H7 (cell line): Measurements from ENCODE around the gene SFPQ. TPM values are rescaled to one million over a fixed set of nuclear protein-coding genes. Genes with fewer than 3 reads are reported as not detected.
"Not testable (repeated sequence)": the region's sequence is repeated elsewhere in the genome, so short reads cannot be mapped to it uniquely, and the experiment has no call there.

Experiments
- DNase-seq: peaks from one replicate; pipeline ENCODE4 v3.0.0; 2012
- H3K27me3 ChIP-seq: 2 replicates; pipeline ENCODE4 v1.6.0; 2011; ENCODE audit warnings: mild to moderate bottlenecking, low read length; ENCODE audit not compliant: control insufficient read depth, insufficient read depth
- H3K36me3 ChIP-seq: replicated peaks from 2 replicates; pipeline ENCODE4 v1.5.1; 2011; ENCODE audit warnings: low read length; ENCODE audit not compliant: control insufficient read depth, insufficient read depth
- H3K4me3 ChIP-seq: 2 replicates; pipeline ENCODE4 v1.5.1; 2011; ENCODE audit warnings: low read depth, mild to moderate bottlenecking, control low read depth, low read length, moderate library complexity; ENCODE audit not compliant: insufficient read depth
- total RNA-seq: library from RNA; depleted of rRNA; stranded (reverse); fragments of >200 nt; shearing (Covaris generic); gene quantifications from 2 replicates; pipeline ENCODE4 v1.2.3, GENCODE V29; 2014; rRNA removed

Gene SFPQ
- total RNA-seq, 1 experiment from 2014 or later, result 188 TPM

GRCh38 chr1:35142294-35142693 lies 50.7 kb downstream of the SFPQ start:
- H3K27me3 ChIP-seq, H3K4me3 ChIP-seq, DNase-seq, H3K36me3 ChIP-seq: not testable (repeated sequence)

- H3K4me3 ChIP-seq, DNase-seq, H3K36me3 ChIP-seq, H3K27me3 ChIP-seq: not testable (repeated sequence)
Observed at GRCh38 chr1:35137590-35137989, 55.4 kb downstream of the SFPQ start.

- DNase-seq, result no peak
- Histone ChIP-seq H3K27me3 (no peaks in the 10 kb centered on the region), H3K4me3 (no peak overlapping the region), H3K36me3 (no peaks in the 10 kb centered on the region)
Observed at GRCh38 chr1:35136780-35137179, 56.2 kb downstream of the SFPQ start.

Other genes with a start within 250 kb of the SFPQ start
- gene TMEM35B, start 207.8 kb downstream of the SFPQ start, total RNA-seq, result 35.6 and 43.0 TPM in 2 replicates
- 11.7 and 19.0 TPM in 2 replicates for gene ZMYM6, start 161.2 kb downstream of the SFPQ start, total RNA-seq
- gene ZMYM1, start 113.8 kb downstream of the SFPQ start, total RNA-seq, result 51.1 and 60.2 TPM in 2 replicates
- gene ZMYM4, start 75.6 kb upstream of the SFPQ start, total RNA-seq, result 63.9 and 64.1 TPM in 2 replicates